ENCODE data around the gene TMEM183A. TPM values are rescaled to one million over a fixed set of nuclear protein-coding genes. Genes with fewer than 3 reads are reported as not detected.
"Not testable (repeated sequence)": the region's sequence is repeated elsewhere in the genome, so short reads cannot be mapped to it uniquely, and the experiment has no call there.

Gene TMEM183A
- total and polyA plus RNA-seq, 9 of the 15 experiments (the other 6 are each of a cell fraction or from before 2014, with no cell fraction given): 23.4 to 190 (median 124) TPM

GRCh38 chr1:203005395-203006142 lies 1.6 kb upstream of the TMEM183A start (continued):
- not testable (repeated sequence) for TF ChIP-seq NR4A1, MYNN (CRISPR knock-in tag; IDR thresholded peaks at IDR 0.05)
- TF ChIP-seq NR4A1 (tag; IDR thresholded peaks at IDR 0.05) (peak; percentile 60; the same call in 1 of the 2 replicates), EGR1 (conservative IDR thresholded peaks at IDR 0.05) (peak; percentile 69), FOSL1 (tag; conservative IDR thresholded peaks at IDR 0.05) (peak; percentile 54; the same call in 1 of the 2 replicates), PHF20 (IDR thresholded peaks at IDR 0.05; ENCODE audit: partially characterized antibody) (peak; percentile 19), TBL1XR1 (IDR thresholded peaks at IDR 0.05; ENCODE audit: low read length in 2 of 2) (0 out of 4 replicates have a peak, but pooled peaks of 1 of the 2 experiments have one; percentile 36), MTA1 (IDR thresholded peaks at IDR 0.05; ENCODE audit: borderline replicate concordance) (peak; percentile 53; the same call in 1 of the 2 replicates), TAL1 (IDR thresholded peaks at IDR 0.05) (peak; percentile 89), MYNN (IDR thresholded peaks at IDR 0.05) (peak; percentile 79; the same call in 1 of the 2 replicates), ZNF318 (IDR thresholded peaks at IDR 0.05; ENCODE audit: borderline replicate concordance in 1 of 2, low read depth in 1 of 2) (peak in 1 of 2 experiments; percentile 78; a peak in 1 of 4 replicates), L3MBTL2 (IDR thresholded peaks at IDR 0.05) (peak; percentile 94), SMARCC2 (IDR thresholded peaks at IDR 0.05; ENCODE audit: low read depth) (peak; percentile 82)
- TF ChIP-seq, protein P1, sequence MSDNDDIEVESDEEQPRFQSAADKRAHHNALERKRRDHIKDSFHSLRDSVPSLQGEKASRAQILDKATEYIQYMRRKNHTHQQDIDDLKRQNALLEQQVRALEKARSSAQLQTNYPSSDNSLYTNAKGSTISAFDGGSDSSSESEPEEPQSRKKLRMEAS (CRISPR knock-in tag; IDR thresholded peaks at IDR 0.05): peak; percentile 95
- TF ChIP-seq, protein P2, sequence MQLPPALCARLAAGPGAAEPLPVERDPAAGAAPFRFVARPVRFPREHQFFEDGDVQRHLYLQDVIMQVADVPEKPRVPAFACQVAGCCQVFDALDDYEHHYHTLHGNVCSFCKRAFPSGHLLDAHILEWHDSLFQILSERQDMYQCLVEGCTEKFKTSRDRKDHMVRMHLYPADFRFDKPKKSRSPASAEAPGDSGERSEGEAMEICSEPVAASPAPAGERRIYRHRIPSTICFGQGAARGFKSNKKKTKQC (CRISPR knock-in tag; IDR thresholded peaks at IDR 0.05): 0 out of 2 replicates have a peak, but pooled peaks have one; percentile 31
- TF ChIP-seq, protein P3, sequence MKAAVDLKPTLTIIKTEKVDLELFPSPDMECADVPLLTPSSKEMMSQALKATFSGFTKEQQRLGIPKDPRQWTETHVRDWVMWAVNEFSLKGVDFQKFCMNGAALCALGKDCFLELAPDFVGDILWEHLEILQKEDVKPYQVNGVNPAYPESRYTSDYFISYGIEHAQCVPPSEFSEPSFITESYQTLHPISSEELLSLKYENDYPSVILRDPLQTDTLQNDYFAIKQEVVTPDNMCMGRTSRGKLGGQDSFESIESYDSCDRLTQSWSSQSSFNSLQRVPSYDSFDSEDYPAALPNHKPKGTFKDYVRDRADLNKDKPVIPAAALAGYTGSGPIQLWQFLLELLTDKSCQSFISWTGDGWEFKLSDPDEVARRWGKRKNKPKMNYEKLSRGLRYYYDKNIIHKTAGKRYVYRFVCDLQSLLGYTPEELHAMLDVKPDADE (conservative IDR thresholded peaks at IDR 0.05; ENCODE audit: control insufficient read depth, low read depth, low read length): 0 out of 2 replicates have a peak, but pooled peaks have one; percentile 52
